ENCODE measurements around the gene ADAMTS8.

DNA sequence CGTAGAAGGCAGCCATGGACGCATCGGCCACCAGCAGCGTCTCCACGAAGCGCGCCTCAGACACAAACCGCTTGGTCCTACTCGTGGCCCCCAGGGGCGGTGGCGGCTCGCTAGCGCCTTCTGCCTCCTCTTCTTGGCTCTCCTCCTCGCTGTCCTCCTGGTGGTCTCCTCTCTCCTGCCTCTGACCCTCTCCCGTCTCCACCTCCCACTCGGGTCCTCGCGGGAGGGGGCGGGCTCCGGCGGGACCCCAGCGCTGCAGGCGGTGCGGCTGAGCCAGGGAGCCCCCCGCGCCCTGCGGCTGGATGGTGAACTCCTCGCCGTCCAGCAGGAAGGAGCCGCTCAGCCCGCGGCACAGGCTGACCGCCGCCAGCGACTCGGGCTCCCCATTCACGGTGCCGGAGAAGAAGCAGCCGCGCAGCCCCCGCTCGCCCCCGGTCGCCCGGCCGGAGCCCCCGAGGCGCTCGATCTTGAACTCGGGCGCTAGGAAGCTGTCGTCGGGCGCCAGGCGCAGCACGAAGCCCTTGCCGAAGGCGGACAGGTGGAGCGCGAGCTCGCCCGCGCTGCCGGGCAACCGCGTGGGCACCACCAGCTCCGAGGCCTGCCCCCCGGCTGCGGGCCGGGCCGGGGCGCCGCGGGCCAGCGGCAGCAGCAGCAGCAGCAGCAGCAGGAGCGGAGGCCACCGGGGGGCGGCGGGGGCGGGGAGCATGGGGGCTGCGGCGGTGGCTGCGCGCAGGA, 661 bp downstream of the ADAMTS8 start:
- TF ChIP-seq, protein P1, sequence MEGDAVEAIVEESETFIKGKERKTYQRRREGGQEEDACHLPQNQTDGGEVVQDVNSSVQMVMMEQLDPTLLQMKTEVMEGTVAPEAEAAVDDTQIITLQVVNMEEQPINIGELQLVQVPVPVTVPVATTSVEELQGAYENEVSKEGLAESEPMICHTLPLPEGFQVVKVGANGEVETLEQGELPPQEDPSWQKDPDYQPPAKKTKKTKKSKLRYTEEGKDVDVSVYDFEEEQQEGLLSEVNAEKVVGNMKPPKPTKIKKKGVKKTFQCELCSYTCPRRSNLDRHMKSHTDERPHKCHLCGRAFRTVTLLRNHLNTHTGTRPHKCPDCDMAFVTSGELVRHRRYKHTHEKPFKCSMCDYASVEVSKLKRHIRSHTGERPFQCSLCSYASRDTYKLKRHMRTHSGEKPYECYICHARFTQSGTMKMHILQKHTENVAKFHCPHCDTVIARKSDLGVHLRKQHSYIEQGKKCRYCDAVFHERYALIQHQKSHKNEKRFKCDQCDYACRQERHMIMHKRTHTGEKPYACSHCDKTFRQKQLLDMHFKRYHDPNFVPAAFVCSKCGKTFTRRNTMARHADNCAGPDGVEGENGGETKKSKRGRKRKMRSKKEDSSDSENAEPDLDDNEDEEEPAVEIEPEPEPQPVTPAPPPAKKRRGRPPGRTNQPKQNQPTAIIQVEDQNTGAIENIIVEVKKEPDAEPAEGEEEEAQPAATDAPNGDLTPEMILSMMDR (IDR thresholded peaks at IDR 0.05; ENCODE audit: low read length), result 0 out of 2 replicates have a peak, but pooled peaks have one; percentile 17
- no peak for TF ChIP-seq EZH2 (optimal IDR thresholded peaks at IDR 0.05; ENCODE audit: low read depth, low read length)
- no peak for TF ChIP-seq EZH2phosphoT487 (IDR thresholded peaks at IDR 0.05; ENCODE audit: low read length)

Measured in MM.1S (cell line).